ENCODE results near the gene APBB1IP.

The APBB1IP gene

DNA sequence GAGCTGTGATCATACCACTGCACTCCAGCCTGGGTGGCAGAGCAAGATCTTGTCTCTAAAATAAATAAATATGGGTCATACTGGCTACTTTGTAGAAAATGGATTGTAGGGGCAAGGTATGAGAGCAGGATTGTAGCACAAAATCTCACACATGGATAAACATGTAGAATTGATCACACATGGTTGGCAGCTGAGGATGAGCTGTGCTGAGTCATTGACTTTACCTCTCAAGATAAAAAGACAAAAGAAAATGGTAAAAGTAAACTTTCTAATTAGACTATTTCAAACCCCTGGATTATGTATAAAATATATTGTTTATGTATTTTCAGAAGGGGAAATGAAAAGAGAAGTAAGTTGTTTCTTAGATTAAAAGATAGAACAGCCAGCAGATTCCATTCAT lies 69.3 kb downstream of the APBB1IP start:
- no peak for DNase-seq (ENCODE audit: low read depth in 2 of 2)

DNA sequence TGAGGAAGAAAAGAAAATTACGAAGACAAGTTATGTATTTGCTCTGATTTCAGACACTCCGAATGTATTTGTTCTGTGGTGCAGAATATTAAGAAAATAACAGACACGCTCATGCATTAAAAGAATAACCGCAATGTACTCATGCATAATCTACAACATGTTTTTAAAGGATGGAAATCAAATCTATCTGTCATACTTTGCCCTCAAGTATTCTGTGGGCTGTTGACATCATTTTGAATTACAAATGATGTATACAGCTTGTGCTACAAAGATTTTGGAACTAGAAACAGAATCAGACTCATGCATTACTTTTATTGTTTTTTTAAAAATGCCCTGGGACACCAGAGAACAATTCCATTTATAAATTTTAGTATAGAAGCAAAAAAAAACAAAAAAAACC lies 69.9 kb downstream of the APBB1IP start:
- DNase-seq (ENCODE audit: low read depth in 2 of 2), result no peak

DNA sequence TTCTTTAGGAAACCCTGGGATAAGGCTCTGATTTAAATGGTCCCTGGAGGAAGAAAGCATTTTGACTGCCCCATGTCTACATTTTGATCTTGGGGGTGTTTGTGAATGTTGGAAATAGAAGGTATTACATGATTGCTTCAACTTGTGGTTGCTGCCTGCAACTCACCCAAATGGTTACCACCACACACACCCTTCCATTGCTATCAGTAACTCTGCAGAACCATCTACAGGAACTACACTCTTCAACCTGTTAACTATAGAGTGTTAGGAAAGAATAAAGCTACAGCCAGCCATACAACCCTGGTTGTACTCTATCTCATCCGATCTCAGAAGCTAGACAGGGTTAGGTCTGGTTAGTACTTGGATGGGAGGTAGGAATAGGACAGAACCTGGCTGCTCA lies 71.2 kb downstream of the APBB1IP start:
- no peak for DNase-seq (ENCODE audit: low read depth in 2 of 2)

DNA sequence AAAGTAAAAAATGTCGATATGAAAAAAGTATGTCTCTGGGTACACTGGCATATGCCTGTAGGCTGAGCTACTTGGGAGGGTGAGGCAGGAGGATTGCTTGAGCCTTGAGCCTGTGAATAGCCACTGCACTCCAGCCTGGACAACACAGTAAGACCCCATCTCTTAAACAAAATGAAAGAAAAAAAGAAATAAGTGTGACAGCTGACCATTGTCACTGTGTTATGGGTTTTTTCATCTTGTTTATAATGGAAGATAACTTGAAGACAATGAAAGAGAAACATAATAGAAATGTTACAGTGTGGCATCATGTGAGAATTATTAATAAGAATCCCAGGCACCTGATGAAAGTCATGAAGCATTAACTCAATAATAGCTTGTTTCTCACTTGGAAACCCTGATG lies 75.0 kb downstream of the APBB1IP start:
- no peak for DNase-seq (ENCODE audit: low read depth in 2 of 2)

DNA sequence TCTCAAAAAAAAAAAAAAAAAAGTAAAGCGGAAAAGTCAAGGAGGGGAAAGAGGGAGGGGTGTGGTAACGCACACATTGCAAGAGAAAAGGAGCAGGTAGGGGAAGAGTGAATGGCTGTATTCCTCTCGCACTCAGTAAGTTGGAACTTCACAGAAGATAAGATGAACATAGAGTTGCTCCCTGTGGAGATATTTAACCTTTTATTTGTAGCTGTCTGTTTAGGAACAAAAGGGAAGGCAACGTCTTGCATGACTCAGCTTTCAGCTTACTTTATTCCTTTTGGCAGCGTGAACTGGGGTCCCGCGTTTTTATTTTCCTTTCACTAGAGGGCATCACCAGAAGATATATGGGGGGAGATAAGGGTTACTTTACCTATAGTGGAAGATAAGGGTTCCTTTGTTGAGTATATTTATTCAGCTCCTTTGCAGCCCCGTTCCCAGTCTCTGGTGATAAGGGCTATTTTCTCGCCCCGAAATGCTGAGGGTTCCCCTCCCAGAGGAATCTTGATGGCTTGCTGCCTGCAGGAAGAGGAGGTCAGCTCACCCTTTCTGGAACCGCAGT lies 78.5 kb downstream of the APBB1IP start:
- no peak for DNase-seq (ENCODE audit: low read depth in 2 of 2)

DNA sequence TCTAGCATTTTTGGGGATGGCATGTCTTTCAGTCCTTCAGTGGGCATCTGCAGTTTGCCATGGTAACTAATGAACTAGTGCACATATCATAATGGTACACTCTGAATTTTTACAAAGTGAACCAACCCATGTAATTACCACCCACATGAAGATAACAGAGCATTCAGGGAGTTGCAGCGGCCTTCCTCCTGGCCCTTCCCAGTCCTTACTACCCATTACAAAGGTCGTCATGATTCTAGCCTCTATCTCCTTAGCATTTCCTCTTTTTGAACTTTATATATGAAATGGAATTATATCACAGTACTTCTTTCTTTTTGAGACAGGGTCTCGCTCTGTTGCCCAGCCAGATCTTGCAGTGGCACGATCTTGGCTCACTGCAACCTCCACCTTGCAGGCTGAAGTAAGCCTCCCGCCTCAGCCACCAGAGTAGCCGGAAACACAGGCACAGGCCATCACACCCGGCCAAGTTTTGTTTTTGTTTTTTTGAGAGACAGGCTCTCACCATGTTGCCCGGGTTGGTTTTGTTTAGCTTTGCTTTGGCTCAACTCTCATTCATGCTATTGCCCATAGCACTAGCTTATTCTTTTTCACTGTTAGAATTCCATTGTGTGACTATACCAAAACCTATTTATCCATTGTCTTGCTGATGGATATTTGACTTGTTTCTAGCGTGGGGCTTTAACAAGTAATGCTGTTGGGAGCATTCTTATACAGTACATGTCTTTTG lies 79.2 kb downstream of the APBB1IP start:
- no peak for DNase-seq (ENCODE audit: low read depth in 2 of 2)

DNA sequence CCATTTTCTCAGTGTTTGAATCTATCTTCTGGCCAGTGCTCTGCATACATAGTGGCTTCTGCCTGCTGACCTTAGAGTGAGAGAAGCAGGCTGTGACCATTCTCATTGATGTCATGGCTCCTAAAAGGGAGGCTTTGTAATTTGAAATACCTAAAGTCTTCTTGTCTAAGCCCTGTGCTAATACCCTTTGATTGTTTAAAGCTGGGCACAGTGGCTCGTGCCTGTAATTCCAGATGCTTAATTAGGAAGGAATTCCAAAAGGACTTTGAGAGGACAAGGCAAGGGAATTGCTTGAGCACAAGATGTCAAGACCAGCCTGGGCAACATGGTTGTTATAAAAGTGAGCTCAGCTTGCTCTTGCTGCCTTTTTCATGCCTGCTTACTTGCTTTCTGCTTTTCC lies 81.7 kb downstream of the APBB1IP start:
- DNase-seq (ENCODE audit: low read depth in 2 of 2), result no peak

DNA sequence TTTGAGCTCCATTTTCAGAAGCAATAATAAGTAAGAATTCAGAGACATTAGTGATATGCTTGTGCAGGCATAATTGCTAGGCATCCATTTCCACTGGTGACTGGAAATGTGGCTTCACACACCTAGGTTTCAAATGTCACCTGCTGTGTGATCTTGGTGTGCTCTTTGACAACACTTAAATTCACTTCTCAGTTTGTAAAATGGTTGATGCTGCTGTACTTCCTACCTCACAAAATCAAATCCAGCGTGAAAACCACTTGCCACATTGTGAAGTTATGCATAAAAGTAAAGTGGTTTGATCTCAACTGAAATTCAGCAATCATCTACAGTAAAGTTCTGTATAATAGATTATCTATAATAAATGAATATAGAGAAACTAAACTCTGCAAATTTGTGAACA lies 82.4 kb downstream of the APBB1IP start:
- DNase-seq (ENCODE audit: low read depth in 2 of 2), result no peak

DNA sequence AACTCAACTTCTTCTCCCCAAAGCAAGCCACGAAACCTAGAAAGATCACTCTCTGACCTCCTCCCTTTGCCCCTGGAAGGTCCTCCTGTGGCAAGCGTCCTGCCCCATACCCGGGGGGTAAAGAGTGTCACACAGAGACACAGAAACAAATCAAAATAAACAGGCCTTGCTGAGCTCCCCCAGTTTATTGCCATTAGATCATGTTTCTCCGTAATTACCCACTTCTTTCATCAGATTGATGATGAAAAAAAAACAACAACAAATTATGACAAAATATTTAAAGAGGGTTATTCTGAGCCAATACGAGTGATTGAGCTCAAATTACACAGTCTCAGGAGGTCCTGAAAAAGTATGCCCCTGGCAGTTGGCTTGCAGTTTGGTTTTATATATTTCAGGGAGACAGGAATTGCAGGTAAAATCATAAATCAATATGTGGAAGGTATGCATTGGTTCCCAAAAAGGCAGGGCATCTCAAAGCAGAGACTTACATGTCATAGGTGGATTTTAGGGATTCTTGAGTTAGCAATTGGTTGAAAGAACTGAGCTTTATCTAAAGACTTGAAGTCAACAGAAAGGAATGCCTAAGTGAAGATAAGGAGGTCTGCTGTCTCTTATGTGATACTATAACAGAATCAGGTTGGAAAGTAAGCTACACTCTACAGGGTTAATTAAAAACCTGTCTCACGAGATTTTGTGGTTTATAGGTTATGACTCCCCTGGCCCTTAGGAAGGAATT lies 86.2 kb downstream of the APBB1IP start:
- no peak for DNase-seq (ENCODE audit: low read depth in 2 of 2)

DNA sequence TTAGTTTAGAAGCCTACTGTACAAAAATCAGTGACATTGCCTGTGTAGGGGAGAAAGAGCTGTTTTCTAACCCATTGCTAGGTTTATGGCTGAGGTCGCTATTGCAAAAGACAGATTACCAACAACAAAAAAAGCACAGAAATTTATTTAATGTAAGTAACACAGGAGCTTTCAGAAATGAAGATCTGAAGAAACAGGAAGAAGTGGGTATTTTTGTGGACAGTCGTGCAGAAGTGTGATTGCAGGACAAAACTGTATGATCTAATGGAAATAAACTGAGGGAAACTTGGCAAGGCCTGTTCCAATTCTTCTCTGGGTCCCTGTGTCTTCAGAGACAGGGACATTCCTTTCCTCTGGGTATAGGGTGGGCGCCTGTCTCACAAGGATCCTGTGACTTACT lies 87.4 kb downstream of the APBB1IP start:
- no peak for DNase-seq (ENCODE audit: low read depth in 2 of 2)

DNA sequence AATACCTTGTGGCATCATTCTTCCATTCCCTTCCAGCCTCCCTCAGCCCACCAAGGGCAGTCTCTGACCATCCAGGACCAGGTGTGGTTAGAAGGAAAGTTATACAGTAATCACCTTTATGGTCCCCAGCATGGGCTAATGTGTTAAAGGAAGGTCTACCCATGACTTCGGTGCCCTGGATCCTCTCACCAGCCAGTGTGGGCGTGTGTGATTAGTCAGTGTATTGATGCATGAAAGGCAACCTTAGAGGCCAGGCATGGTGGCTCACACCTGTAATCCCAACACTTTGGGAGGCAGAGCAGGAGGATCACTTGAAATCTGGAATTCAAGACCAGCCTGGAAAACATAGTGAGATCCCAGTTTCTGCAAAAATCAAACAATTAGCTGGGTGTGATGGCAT lies 88.9 kb downstream of the APBB1IP start:
- no peak for DNase-seq (ENCODE audit: low read depth in 2 of 2)

DNA sequence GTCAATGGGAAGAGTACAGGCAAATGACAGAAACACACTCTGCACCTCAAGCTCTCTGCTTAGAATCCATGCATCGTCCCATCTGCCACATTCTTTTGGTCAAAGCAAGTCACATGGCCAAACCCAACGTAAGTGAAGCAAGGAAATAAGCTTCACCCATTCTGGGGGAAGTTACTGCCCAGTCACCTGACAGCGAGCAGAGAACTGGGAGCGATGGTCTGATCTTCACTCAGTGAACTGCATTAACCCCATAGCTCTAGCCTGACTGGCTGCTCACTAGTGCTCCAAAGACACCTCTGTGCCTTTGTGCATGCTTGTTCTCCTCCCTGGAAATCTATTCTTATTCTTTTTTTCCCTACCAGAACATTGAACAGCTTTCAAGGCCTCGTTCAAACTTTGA lies 89.9 kb downstream of the APBB1IP start:
- DNase-seq (ENCODE audit: low read depth in 2 of 2), result no peak

DNA sequence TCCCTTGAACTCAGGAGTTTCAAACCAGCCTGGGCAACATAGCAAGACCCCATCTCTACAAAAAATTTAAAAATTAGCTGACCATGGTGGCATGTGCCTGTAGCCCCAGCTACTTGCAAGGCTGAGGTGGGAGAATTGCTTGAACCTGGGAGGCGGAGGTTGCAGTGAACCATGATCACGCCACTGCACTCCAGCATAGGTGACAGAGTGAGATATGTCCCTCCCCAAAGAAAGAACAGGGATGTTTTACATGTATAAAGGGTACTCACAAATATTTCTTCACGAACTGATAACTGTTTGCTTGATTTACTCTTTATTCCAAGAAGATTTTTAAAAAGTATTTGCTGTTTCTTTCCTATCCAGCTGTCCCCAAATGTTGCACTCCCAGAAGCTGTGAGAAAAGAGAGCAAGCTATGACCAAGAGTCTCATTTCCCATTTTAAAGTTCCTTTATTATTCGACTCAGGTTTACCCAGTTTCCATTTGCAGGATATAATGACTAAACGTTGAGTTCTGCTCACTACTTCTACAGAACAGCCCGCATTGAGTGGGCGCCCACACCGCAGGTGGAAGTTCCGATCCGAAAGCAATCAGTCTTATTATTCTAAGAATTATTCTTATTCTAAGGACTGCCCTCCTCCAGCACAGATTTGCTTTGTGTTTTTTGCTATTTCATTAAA lies 90.7 kb downstream of the APBB1IP start:
- DNase-seq (ENCODE audit: low read depth in 2 of 2), result no peak

DNA sequence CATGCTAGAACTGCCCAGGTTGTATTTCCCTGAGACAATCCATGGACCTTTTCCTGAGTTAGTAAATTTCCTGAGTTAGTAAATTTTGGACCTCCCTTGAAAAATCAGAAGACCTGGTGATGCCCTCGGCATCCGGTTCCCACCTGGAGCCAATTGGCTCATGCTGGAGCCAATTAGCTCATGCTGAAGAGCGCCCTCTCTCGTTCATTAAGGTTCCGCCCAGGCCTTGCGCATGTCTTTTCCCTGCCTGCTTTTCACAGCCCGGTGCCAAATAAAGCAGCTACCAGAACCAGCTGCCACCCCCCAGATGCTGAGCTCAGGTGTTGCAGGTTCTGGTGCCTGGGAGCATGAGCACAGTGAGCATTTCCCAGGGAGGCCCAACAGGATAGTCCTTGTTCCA lies 96.2 kb downstream of the APBB1IP start:
- no peak for DNase-seq (ENCODE audit: low read depth in 2 of 2)

DNA sequence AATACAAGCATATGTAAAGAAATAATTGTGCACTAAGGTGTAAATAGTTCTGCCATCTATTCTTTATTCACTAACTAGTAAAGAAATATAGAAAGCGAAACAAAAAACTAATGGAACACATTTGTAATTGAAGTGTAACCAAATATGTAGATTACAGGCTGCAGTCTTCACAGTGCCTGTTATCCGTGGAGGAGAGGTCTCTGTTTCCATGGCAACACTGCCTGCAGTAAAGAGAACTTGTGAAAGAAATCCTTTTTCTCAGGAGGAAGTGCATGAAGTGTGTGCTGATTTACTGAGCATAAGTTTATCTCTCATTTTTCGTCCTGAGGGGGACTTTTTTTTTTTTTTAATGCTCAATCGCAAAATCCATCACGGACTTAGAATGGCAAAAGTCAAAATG lies 102.5 kb downstream of the APBB1IP start:
- DNase-seq (ENCODE audit: low read depth in 2 of 2), result no peak

DNA sequence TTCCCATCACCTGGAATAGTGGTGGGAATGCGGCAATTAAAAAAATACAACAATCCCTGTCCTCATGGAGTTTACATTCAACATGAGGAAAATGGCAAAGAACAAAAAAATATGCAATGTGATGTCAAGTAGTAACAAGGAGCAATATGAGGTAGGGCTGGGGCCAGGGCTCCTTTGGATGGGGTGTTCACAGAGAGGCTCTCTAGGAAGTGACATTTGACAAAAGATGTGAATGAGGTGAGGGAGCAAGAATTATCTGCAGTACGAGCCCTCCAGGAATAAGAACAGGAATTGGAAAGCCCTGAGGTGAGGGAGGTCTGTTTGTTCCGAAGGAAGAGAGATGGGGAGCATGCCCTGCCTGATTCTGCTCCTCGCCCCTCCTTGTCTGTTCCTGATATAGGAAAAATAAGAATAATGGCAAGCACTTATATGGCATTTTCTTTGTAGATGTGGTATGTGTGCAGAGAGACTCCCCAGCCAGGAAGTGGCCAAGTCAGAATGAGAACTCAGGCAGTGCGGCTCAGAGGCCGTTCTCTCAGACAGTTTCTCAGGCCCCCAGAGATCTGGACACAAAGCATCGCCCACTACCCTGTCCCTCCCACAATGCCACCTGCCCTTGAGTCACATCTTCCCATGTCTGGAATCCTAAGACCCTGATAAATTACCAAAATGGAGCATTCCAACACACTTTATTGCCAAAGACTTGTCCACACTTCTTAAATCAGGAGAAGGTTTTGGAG lies 105.6 kb downstream of the APBB1IP start:
- no peak for DNase-seq (ENCODE audit: low read depth in 2 of 2)

DNA sequence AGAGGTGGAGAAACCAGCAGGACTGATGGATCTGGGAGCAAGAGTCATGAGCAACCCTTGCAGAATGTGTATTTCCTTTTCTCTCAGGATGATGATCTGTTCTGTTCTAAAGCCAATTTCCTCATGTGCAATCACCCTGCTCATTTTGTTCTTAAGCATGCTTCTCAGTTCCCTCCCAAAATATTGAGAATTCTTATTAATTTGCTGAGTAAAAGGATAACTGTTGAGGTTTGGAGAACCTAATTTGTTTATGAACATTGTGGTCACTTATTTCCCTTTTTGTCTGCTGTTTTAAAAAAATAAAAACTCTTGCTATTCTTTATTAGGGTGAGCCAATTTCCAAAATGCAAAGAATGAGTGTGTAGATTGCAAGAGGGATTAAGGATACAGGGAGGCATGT lies 106.8 kb downstream of the APBB1IP start:
- DNase-seq (ENCODE audit: low read depth in 2 of 2), result no peak

DNA sequence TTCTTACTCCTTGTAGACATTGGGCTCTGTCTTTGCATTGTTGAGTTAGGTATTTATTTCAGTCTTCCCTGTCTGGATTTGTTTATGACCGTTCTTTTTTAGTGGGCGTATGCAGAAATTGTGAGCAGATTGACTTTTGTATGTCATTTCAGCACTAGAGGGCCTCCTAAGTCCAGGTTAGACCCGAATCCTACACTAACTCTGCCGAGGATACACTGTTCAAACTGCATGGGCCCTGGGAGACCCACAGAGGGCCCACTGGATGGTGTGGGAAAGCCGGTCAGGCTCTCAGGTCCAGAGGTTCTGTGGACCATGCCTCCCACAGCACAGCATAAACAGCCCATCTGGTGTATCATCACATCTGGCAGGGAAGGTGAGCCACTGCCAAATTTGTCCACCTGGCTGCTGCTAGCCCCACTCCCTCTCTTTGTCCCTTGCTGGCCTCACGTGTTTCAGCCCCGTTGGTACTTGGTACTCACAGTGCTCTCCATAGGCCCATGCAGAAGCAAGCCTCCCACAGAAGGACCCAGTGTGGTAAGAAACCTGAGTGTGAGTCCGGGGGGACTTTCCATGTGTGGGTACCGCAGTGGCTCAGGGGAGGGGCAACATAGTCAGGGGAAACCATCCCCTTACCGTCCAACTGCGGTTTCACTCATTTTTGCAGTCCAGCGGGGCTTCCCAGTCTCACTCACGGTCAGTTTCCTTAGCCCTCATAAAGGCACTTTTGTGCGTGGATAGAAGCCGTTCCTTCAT lies 112.8 kb downstream of the APBB1IP start:
- DNase-seq (ENCODE audit: low read depth in 2 of 2), result no peak

DNA sequence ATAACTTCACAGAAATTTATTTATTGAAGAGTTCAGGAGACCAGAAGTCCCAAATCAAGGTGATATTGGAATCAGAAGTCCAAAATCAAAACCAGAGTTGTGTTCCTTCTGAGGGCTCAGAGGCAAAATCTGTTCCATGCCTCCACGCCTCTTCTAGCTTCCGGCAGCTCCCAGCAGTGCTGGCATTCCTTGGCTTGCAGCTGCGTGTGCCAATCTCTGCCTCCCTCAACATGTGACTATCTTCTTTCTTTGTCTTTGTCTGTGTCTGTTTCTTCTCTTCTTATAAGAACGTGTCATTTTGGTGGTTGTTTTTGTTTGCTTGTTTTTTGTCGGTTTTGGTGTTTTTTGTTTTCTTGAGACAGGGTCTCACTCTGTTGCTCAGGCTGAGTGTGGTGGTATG lies 116.1 kb downstream of the APBB1IP start:
- no peak for DNase-seq (ENCODE audit: low read depth in 2 of 2)

DNA sequence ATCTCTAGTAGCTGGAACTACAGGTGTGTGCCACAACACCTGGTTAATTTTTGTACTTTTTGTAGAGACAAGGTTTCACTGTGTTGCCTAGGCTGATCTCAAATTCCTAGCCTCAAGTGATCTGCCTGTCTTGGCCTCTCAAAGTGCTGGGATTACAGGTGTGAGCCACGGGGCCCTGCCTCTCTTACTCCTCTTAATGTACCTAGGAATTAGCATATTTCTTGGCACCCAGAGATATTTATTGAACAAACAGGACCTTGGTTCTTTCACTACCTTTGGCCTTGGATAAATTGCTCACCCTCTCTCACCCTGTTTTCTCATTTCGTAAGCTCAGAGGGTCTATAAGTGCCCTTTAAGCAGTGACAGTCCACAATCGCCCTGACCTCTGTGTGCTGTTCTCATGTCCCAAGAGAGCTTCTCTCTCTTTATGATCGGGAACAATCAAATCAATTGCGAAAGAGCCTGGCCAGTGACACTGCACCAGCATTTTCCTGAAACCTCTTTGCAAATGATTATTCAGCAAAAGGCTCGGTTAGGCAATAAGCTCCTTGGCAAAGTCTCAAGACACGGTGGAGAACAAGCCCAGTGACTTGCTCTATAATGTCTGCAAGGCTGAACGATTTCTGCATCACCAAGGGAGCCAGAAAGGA lies 117.7 kb downstream of the APBB1IP start:
- no peak for DNase-seq (ENCODE audit: low read depth in 2 of 2)
